Activated T-cell treated with anti-CD3 and anti-CD28 coated beads for 4 hours (primary cell): ENCODE results near the gene AATF.

Experiments used
- DNase-seq: peaks from one replicate; pipeline ENCODE4 v3.0.0-alpha.2; 2020

AATF gene

GRCh38 chr17:36948717-36949460 lies at the start of gene AATF:
TSS of gene AATF (plus strand) at chr17:36948954. CDS start at chr17:36949126, 172 bp downstream.
- peak; percentile 96 for DNase-seq

GRCh38 chr17:36899250-36900159 lies 49.2 kb upstream of the AATF start:
- no peak for DNase-seq

GRCh38 chr17:36900160-36900512 lies 48.6 kb upstream of the AATF start:
- DNase-seq = no peak

- no peak for DNase-seq
Measured at GRCh38 chr17:36901506-36901905, 47.2 kb upstream of the AATF start.

- DNase-seq = no peak
Measured at GRCh38 chr17:36907407-36907806, 41.3 kb upstream of the AATF start.

GRCh38 chr17:36910513-36910912 lies 38.2 kb upstream of the AATF start:
- no peak for DNase-seq

- no peak for DNase-seq
Measured at GRCh38 chr17:36911001-36911400, 37.8 kb upstream of the AATF start.

- DNase-seq = no peak
Measured at GRCh38 chr17:36913132-36913531, 35.6 kb upstream of the AATF start.

GRCh38 chr17:36918211-36918691 lies 30.5 kb upstream of the AATF start:
- DNase-seq = no peak

GRCh38 chr17:36919407-36919968 lies 29.3 kb upstream of the AATF start:
- no peak for DNase-seq

- DNase-seq = no peak
Measured at GRCh38 chr17:36920032-36921005, 28.4 kb upstream of the AATF start.

GRCh38 chr17:36921095-36921851 lies 27.5 kb upstream of the AATF start:
- DNase-seq = peak; percentile 49

GRCh38 chr17:36922175-36922574 lies 26.6 kb upstream of the AATF start:
- no peak for DNase-seq

GRCh38 chr17:36923814-36924221 lies 24.9 kb upstream of the AATF start:
- no peak for DNase-seq

GRCh38 chr17:36926226-36926625 lies 22.5 kb upstream of the AATF start:
- no peak for DNase-seq

GRCh38 chr17:36926701-36927100 lies 22.1 kb upstream of the AATF start:
- DNase-seq = no peak

GRCh38 chr17:36928471-36929345 lies 20.0 kb upstream of the AATF start:
- DNase-seq = no peak

GRCh38 chr17:36929851-36930582 lies 18.7 kb upstream of the AATF start:
- DNase-seq = no peak

GRCh38 chr17:36930583-36930900 lies 18.2 kb upstream of the AATF start:
- DNase-seq = no peak

GRCh38 chr17:36931096-36931696 lies 17.6 kb upstream of the AATF start:
- DNase-seq = no peak
